Fibroblast of pulmonary artery (primary cell): ENCODE measurements around the gene CHRND.

Source experiments
- DNase-seq: peaks from one replicate; pipeline ENCODE4 v3.0.0-alpha.2; 2010; ENCODE audit warnings: low read depth
- H3K4me3 ChIP-seq: replicated peaks from 2 replicates; pipeline ENCODE4 v1.5.1; 2011; ENCODE audit warnings: low read depth, mild to moderate bottlenecking, control low read depth, low read length, moderate library complexity
- TF ChIP-seq, protein P1 (sequence below): IDR thresholded peaks from 2 replicates; pipeline ENCODE4 v1.5.1; 2011; ENCODE audit warnings: mild to moderate bottlenecking, control low read depth, low read length, inconsistent platforms; ENCODE audit errors: missing control alignments

CHRND gene

GRCh38 chr2:232488721-232489300 is 37.1 kb upstream of the CHRND start:
- TF ChIP-seq, protein P1, sequence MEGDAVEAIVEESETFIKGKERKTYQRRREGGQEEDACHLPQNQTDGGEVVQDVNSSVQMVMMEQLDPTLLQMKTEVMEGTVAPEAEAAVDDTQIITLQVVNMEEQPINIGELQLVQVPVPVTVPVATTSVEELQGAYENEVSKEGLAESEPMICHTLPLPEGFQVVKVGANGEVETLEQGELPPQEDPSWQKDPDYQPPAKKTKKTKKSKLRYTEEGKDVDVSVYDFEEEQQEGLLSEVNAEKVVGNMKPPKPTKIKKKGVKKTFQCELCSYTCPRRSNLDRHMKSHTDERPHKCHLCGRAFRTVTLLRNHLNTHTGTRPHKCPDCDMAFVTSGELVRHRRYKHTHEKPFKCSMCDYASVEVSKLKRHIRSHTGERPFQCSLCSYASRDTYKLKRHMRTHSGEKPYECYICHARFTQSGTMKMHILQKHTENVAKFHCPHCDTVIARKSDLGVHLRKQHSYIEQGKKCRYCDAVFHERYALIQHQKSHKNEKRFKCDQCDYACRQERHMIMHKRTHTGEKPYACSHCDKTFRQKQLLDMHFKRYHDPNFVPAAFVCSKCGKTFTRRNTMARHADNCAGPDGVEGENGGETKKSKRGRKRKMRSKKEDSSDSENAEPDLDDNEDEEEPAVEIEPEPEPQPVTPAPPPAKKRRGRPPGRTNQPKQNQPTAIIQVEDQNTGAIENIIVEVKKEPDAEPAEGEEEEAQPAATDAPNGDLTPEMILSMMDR, result no peak
- DNase-seq, result no peak
- H3K4me3 ChIP-seq, result no peak overlapping the region

DNA sequence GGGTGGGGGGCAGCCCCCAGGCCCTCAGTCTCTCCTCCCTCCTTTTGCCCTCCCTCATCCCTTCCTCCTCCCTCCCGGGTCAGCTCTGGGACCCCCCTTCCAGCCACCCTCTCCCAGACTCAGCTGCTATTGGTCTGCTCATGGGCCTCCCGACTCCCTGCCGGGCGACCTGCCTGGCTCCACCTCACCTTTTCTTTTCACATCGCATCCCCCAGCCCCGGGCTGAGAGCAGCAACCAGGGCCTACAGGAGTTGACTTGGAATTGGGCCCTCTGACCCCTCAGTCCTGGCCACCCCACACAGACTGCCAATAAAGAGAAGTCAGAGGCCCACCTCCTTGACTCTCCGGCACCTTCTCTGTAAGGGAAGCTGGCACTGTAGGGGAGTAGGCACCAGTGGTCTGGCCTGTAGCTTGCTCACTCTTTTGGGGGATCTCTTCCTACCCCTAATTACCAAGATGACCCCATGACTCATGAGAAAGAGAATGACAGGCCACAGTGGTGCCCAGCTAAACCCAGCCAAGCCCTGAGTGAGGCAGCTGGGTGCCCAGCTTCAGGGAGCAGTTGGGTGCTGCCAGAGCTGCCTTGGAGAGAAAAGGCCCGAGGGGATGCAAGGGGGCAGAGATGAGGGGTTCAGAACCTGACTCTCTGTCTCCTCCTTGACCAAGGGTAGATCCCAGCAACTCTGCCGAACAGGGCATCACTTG is 36.3 kb upstream of the CHRND start:
- no peak for DNase-seq
- H3K4me3 ChIP-seq, result no peak overlapping the region
- TF ChIP-seq, protein P1, result no peak

GRCh38 chr2:232490221-232491138 is 35.5 kb upstream of the CHRND start:
- TF ChIP-seq, protein P1, result no peak
- no peak overlapping the region for H3K4me3 ChIP-seq
- DNase-seq, result no peak

DNA sequence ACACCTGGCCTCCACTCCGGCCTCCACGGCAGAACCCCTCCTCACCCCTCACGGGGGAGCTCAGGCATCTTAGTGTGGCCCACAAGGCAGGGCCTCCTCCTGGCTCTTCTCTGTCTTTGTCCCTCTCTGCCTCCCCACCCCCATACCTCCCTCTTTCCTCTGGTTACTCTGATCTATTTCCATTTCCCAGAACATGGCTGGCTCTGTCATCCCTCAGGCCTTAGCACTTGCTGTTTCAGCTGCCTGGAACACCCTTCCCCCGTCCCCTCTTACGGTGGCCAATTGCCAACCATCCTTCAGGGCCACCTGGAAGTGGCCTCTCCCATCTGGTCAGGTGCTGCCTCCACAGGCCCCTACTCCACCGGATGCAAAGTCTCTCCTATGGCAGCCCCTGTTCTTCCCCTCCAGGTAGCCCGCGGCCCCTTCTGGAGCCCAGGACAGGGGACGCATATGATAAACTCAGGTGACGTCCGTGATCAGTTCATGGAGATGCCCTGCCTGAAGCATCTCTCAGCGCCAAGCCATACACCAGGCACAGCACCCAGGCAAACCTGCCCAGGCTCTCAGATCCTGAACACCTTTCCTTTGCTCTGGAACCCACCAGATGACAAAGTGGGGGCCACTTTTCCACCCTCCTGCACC is 34.7 kb upstream of the CHRND start:
- no peak overlapping the region for H3K4me3 ChIP-seq
- no peak for DNase-seq
- TF ChIP-seq, protein P1, result no peak

DNA sequence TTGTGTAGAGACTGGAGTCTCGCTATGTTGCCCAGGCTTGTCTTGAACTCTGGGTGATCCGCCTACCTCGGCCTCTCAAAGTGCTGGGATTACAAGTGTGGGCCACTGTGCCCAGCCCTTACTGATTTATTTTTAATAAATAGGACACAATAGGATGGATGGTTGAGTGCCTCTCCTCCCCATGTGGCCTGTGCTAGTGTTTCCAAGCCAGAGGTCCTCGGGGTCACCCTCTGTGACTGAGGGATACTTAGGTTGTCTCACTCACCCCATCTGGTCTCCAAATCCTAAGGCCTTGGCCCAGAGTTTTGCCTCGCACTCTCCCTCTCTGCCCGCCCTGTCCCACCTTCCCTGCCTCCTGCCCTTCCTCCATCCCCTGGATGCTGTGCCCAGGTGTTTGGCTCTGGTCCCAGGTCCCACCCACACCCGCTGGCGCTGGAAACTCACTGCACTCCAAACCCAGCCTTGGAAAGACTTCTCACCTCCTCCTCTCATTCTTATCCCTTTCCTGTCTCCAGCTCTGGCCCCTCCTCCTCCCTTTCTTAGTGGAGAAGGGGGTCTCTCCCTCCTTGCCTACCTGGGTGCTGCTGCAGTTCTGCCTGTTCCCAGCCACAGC is 33.6 kb upstream of the CHRND start:
- DNase-seq, result no peak
- TF ChIP-seq, protein P1, result no peak
- H3K4me3 ChIP-seq, result no peak overlapping the region

DNA sequence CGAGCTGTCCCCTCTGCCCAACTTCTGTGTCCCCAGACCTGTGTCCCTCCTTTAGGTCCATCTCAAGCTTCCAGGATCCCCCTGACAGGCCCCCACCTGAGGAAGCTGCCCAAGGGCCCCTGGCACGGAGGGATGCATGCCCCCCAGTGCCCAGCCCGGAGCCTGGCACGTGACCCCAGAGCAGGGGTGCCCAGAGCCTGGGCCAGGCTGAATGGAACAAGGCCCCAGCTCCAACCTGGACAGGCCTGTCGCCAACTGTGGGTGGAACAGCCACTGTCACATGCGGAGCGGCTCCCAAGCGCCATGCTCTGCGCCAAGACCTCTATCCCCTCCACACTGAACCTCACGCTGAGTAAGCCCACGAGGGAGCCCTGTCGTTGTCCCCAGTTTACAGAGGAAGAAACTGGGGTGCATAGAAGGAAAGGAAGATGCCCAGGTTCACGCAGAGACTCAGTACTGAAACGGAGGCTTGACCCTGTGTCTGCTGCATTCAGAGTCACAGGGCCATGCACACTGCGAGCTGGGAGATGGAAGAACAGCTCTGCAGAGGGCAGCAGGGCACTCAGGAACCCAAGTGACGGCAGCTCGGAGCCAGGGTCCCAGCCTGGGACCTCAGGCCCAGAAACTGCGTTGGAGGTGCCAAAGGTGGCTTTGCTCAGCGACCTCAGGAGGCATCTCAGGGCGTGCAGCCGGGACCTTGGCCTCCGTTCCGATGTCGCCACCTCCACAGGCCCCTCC is 32.8 kb upstream of the CHRND start:
- H3K4me3 ChIP-seq, result no peak overlapping the region
- TF ChIP-seq, protein P1, result no peak
- DNase-seq, result no peak
